GM19438 (cell line): ENCODE results near the gene SH3PXD2A.
"Not testable (repeated sequence)": the region's sequence is repeated elsewhere in the genome, so short reads cannot be mapped to it uniquely, and the experiment has no call there.

Experiments used
- ATAC-seq: cut with Tn5 transposase; IDR thresholded peaks from one replicate; pipeline ENCODE4 v1.9.1; 2021; ENCODE audit warnings: low read depth; ENCODE audit not compliant: unreplicated experiment

Gene SH3PXD2A

DNA sequence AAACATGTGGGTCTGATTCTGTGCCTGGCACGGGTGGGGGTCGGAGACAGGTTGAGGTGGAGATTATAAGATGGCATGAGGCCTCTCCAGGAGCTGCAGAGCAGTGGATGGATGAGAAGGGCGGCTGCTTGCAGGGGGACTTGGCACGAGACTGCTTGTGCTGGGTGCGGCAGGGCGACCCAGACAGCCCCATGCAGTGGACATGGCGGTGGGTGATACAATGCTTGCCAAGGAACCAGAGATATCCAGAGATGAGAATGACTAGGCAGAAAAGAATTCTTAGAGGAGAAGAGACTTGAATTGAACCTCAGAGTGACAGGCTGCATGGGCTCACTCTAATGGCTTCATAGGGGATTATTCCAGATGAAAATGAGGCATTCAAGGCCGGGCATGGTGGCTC lies 216.4 kb downstream of the SH3PXD2A start:
- ATAC-seq: no peak

DNA sequence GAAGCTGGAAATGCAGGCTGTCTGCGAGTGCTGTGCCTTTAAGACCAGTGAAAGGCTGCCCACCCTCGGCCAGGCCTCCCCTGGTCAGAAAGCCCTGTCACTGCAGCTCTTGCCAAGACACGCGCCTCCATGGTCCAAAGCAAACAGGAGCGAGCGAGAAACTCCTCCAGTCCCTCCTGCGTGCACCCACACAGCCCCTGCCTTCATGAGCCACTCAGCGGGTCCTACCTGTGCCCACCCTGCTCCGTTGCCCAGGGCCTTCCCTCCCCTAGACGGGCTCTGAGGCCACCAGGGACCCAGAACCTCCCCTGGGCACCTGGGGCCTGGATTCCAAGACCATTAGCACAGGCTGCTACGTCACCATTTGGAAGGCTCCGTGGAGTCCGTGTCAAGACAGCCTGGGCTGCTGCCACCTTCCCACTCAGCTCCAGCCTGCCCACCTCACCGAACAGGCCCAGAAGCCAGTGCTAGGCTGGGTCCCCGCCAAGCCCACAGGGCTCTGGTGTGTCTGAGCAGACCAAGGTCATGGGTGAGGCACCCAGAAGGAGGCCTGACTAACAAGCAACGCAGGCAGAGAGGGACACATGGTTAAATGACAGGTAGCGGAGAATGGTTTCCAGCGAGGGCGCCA lies 217.3 kb downstream of the SH3PXD2A start:
- no peak for ATAC-seq

DNA sequence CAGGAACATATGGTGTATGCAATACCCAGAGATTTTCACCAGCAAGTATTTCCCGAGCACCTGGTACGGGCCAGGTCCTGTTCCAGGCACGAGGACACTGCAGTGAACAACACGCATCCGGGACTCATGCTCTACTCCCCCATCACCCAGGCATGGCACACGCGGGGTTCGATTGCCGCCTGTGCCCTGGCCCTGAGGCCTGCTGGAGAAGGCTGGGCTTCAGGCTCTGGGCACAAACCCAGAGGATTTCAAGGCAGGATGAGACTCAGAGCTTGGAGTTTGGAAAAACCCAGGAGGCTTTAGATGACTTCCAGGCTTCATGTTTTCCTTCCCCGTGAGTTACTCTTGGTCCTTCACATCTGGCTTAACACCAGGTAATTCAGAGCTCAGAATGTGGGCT lies 218.4 kb downstream of the SH3PXD2A start:
- ATAC-seq: no peak

DNA sequence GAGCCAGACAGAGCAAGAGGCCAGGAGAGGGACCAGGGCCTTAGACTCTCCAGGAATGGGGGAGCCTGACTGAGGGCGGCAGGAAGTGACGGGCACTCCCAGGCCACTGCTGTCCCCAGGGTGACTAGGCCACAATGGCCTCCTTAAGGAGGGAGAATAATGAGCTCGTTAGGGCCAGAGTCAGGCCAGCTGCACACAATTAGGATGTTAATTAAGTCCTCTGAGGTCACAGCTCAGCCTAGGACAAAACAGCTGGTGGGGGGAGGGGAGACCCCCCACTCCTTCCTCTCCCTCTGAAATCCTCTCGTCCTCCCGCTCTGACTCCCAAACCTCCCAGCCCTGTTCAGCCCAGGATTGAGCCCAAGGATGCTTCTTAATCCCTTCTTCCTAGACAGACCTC lies 218.9 kb downstream of the SH3PXD2A start:
- ATAC-seq: no peak

DNA sequence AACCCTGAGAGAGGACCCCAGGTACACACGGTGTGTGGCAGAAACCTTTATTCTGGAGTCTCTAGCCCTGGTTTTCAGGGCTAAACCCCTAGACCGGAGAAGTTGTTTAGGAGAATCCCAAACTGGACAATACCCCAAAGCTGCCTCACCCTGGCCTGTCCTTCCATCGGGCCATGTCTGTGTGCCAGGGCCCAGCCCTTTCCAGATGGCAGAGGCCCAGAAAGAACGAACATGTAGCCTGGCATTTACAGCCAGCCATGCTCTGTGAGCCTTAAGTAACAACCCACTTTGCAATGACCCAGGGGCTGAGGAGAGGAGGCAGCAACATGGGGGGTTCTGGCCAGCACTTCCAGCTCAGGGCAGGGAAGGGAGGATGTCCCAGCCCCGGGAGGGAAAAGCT lies 219.8 kb downstream of the SH3PXD2A start:
- no peak for ATAC-seq

DNA sequence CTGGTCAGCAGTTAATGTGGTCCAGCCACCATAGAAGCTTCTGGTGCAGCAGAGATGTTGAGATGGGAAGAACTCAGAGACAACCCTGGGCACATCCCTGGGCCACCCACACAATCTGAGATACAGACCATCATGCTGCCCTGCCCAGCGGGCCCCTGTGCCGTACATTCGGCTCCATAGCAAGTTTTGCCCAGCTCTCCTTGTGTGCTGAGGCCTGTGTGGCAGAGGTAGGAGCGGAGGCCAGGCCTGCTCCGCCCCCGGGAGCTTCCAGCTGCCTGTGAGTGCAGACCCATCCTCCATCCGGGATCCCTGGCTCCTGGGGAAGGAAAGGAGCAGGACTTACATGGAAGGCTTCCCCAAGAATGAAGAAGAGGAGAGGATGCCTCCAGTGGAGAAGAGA lies 221.5 kb downstream of the SH3PXD2A start:
- no peak for ATAC-seq

DNA sequence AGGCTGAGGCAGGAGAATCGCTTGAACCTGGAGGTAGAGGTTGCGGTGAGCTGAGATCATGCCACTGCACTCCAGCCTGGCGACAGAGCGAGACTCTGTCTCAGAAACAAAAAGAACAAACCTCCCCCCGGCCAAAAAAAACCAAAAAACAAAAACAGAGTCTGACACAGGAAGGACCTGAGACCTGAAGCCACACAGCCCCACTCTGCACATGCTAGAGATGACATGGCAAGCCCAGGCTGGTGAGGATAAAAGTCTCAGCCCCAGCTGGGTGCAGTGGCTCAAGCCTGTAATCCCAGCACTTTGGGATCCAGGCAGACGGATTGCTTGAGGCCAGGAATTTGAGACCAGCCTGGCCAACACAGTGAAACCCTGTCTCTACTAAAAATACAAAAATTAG lies 222.5 kb downstream of the SH3PXD2A start:
- not testable (repeated sequence) for ATAC-seq

DNA sequence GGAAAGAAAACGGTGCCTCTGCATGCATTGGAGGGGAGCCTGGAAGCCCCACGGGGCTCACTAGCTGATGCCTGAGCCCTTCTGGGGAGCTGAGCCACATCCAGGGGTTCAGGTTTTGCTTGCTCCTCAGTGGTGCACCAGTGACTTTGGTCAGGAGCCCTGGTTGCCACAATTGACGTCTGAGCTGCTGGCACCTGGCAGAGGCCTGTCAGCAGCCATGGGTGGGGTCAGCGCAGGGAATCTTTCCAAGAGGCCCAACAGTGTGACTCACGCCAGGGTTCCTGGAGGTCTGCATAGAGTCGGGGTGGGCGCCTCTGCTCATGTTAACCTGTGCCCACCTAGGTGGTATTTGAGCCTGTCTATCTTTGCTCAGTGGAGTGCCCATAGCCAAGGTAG lies 223.1 kb downstream of the SH3PXD2A start:
- ATAC-seq: no peak

DNA sequence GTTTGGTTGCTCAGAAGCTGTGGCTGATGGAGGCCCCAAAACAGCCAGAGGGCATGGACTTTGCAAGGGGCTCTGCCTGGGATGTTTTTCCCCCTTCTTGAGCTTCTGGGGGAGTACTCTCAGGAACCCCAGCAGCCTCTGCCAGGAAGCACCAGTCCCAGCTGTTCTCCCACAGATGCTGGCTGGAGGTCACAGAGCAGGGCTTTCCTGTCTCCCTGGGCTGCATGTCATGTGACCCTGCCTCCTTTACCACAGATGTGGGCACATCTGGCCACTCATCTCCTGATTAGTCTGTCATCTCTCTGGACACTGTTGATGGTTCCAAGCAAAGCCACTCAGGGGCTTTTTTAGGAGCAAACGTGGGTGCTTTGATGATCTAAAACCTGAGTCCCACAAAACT lies 225.2 kb downstream of the SH3PXD2A start:
- ATAC-seq: no peak

DNA sequence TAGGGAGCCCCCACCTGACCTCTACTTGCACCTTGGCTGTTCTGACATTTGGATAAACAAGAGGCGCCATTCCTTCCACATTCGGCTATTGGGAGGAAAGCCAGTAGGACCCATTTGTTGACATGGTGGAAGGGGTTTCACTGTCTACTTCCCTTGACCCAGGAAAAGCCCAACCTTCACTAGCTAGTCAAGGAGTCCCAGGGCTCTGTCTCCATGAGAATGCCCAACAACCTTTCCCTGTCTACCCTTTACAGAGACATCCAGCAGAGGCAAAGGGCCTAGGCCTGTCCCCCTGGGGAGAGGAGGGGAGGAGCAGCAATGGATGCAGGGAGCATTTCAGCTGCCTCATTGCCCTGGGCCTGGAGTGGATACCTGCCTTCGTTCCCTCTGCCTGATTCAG lies 225.8 kb downstream of the SH3PXD2A start:
- ATAC-seq: no peak

DNA sequence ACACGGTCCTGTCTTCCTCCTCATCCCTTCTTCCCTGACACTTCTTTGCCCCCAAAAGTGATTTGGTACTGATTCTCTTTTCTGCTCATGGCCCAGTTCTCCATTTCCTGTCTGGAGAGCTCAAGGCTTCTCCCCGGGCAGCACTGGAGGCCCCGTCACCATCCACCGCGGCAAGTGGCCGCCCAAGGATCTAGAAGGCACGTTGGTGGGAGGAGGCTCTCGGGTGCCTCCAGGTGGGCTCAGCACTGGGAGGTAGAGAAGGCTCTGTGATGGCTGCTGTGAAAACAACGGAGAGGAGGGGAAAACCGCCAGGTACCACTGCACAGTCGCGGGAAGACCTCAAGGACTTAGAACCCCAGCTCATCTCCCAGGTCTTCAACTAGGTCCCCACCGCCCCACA lies 227.5 kb downstream of the SH3PXD2A start:
- ATAC-seq: no peak

DNA sequence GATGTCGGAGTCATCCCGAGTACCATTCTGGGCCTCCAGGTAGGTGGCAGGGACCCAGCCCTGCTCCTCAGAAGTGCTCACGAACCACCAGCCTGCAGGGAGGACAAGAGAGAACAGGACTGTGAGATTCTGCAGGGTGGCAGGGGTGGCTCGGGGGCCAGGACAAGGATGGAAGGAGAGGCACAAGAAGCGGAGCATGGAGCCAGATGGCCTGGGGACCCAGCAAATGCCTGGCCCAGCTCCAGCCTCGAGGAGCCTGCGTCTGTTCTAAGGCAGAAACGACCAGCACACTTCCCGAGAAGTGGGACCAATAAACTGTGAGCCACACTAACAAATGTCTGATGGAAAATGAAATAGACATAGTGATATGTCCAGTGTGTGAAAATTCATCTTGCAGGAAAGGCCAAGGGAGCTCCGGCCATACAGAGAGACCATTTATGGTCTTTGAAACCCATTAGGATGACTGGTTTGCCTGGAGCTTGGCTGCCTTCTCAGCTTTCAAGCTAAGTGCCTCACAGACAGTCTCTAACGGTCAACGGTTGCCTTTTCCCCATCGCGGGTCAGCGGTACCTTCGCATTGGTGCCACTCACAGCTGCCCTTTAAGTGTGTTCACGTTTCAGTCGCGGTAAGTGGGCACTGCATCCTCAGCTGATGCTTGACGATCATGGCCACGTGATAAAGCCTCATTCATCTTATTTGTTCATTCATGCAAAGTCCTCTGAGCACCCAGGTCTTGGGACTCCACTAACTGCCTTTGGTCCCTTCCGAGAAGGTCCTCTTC lies 228.1 kb downstream of the SH3PXD2A start:
- ATAC-seq: no peak

DNA sequence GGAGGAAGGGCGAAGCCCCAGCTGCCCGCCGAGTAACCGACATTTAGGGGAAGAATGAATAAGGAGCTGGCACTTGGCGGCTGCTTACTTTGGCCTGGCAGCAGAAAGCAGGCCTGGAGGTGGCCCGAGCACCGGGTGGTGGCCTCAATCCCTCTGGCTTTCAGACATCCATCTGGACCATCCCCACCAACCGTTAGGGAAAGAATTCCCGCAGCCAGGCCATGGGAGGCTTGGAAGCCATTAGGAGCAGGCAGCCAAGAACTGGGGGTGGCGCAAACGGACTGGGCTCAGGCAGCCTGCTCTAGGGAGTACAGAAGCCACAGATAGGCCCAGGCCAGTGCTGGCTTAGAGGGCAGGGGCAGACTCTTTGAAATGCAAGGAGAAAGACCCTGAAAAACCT lies 229.2 kb downstream of the SH3PXD2A start:
- no peak for ATAC-seq

DNA sequence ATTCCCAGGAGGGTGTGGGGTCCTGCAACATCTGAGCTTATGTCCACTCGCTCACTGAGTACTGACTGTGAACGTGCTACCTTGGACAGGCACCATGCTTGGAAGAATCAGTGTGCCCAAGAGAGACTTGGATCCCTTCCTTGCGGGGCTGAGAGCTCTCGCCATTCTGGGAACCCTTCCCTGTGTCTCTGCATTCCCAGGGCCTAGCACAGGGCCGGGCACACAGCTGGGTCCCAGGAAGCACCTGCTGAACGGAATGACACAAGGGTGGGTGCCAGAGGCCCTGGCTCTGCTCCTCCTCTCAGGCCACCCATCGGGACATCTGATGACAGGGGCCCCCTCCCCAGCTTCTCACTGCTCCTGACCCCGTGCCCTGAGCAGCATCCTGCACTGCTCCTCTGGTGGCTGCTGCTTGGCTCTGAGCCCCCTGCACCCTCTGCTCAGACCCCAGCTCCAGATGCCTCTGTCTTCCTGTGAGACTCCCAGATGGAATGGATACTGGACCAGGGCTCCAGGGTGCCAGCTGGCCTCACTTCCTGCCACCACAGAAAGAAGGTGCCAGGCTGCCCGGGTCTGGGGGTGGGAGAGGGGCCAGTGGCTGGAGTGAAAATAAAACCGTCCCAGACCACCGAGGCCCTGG lies 232.3 kb downstream of the SH3PXD2A start:
- ATAC-seq: no peak

DNA sequence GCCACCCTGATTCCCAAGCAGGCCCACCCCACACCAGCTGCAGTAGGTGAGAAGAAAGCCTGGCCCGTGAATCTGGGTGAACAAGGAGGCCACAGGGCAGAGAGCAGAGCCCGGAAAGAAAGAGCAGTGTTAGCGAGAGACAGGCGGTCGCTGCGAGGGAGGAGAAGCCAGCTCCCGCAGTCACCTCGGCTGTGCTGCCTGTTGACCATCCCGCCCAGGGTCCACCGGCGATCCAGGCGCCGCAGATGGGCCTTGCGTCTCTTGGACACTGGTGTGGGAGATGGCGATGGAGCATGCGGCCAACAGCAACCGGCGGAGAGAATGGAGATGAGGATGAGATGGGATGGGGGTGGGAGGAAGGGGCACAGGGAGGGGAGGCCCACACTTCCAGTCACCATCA lies 233.1 kb downstream of the SH3PXD2A start:
- ATAC-seq: no peak

DNA sequence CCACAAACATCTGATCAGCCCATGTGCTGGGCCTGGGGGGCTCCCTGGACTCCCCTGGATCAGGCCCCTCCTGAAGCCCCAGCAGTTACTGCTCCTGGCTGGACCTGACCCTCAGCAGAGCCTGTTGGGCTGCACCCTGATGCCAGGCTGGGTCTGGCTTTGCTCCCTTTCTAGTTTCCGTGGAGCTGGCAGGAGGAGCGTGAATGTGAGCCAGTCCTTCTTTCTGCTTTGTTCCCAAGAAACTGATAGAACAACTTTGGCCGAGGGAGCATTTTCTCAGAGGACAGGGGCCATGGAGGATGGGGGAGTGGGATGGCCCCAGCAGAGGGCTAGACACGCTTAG lies 233.6 kb downstream of the SH3PXD2A start:
- no peak for ATAC-seq

DNA sequence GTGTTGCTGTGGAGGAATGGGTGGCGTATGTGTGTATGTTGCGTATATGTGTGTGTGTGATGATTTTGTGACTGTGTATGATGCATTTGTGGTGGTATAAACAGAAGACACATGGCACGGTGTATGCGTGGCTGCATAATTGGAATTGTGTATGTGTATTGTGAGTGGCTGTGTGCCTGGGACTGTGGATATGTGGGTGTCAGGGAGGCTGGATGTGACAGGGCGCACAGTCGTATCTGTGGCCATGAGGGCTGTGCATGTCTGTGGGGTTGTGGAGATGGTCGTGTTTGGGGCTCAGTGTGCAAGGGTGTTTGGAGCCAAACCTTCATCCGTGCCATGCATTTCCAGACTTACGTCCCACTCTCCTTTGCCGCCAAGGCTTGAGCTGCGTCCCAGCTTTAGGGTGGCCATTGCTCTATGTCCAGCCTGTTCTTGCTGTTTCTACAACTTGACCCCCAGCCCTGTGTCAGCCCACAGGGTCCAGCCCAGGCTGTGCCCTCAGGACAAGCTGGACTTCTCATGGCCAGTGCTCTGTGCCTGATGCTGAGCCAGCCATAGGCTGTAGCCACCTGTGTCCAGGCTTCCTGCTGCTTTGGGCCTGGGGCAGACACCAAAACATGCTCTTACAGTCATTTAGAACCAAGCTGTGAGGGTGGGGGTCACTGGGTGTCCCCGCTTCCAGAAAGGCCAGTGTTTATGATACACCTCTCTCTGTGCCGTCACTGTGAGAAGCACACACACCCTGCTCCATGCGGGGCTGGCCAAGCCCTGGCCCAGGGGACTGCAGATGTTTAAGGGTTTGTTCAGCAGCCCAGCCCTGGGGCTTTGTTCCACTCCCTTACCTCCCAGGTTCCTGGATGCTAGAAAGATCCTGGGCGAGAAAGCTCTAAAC lies 234.2 kb downstream of the SH3PXD2A start:
- no peak for ATAC-seq

DNA sequence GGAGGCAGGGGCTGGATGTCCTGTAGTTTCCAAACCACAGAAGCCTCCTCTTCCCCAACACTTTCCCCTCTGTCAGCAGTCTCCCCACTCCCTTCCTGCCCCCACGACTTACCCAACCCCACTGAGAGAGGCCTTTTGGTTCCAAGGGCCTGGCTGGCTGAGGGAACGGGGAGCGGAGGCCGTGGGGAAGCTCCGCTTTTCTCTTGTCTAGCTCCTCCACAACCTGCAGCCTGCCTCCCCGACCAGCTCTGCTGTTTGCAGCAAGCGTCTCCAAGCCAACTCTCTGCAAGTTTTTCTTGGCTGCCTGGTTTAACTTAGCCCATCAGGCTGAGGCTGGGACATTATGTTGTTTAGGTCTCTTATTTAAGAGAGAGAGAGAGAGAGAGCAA lies 235.0 kb downstream of the SH3PXD2A start:
- no peak for ATAC-seq

DNA sequence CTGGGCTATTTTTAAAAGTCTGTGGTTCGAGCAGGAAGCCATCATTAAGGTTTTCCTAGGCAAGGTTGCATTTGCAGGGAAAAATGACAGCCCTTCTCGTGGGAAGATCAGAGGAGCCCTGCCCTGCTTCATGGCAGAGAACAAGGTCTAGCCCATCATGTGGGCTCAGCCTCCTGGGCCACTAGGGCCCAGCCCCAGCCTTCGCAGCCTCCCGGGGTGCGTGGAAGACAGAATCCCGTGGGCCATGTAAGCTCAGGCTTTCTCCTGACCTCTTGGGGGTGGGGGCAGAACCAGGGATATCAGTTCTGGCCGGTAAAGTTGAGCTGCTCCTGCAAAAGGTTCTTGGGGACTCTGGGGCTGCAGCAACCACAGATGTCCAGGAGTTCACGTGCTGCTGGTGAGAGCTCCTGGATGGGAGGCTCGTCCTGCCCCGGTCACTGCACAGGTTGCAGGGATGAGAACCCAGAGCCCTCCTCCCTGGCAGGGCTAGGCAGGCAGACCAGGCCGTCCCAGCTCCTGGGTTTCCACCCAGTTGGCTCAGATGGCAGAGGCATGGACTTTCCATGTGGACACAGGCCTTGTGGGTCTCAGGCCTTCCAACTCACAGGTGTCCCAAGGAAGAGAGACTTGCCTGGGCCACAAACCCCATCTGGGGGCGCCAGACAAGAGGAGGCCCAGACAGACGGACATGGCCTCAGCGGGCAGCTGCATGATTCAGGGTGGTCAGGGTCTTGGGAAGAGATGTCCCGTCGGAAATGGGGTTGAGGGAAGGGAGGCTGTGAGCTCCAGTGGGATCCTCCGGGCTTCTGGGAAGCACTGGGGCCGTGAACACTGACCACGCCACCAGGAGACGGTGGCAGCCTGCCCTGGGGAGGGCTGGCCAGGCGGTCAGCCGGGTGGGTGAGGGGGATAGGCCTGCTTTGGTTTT lies 235.7 kb downstream of the SH3PXD2A start:
- ATAC-seq: no peak
